ENCODE measurements around the gene TRIM72.
"Not testable (repeated sequence)": the region's sequence is repeated elsewhere in the genome, so short reads cannot be mapped to it uniquely, and the experiment has no call there.

The TRIM72 gene

DNA sequence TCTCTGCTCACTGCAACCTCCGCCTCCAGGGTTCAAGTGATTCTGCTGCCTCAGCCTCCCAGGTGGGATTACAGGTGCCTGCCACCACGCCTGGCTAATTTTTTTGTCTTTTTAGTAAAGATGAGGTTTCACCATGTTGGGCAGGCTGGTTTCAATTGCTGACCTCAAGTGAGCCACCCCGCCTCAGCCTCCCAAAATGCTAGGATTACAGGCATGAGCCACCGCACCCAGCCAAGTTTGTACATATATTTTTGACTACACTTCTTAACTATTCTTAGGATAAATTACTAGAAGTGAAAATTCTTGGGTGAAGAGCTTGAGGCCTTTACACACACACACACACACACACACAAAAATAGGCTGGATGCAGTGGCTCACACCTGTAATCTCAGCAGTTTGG, 44.4 kb downstream of the TRIM72 start:
- no peak for DNase-seq (ENCODE audit: low spot score)

GRCh38 chr16:31260136-31260931, 46.4 kb downstream of the TRIM72 start:
- no peak for DNase-seq (ENCODE audit: low spot score)

DNA sequence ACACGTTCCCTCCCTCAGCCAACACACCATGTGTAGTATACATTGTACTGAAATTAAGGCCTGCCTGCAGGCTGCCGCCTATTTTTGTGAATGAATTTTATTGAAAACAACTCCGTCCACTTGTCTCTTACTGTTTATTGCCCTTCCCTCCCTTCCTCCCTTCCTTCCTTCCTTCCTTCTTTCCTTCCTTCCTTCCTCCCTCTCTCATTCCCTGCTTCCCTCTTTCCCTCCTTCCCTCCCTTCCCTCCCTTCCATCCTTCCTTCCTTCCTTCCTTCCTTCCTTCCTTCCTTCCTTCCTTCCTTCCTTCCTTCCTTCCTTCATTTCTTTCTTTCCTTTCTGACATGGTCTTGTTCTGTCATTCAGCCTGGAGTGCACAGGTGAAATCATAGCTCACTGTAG, 48.2 kb downstream of the TRIM72 start:
- DNase-seq (ENCODE audit: low spot score), result no peak

- peak; percentile 81 for DNase-seq (ENCODE audit: low spot score)
Measured at GRCh38 chr16:31265329-31266245, 51.7 kb downstream of the TRIM72 start.

GRCh38 chr16:31267332-31268032, 53.6 kb downstream of the TRIM72 start:
- DNase-seq (ENCODE audit: low spot score), result no peak

DNA sequence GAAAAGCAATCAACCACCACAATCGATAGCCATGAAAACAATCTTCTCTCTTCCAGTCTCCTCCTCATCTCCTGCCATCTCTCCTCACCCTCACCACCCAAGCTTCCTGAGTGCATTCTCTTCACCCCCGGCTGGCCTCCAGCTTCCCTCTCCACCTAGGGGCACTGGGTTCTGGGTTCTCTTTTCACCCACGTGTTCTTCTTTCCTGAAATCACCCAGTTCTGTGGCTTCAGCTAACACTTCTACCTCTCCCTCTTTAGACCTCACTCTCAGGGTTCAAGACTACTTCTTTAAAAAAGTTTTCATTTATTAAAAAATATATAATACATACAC, 54.1 kb downstream of the TRIM72 start:
- DNase-seq (ENCODE audit: low spot score), result no peak

GRCh38 chr16:31268891-31269290, 55.0 kb downstream of the TRIM72 start:
- DNase-seq (ENCODE audit: low spot score), result no peak

DNA sequence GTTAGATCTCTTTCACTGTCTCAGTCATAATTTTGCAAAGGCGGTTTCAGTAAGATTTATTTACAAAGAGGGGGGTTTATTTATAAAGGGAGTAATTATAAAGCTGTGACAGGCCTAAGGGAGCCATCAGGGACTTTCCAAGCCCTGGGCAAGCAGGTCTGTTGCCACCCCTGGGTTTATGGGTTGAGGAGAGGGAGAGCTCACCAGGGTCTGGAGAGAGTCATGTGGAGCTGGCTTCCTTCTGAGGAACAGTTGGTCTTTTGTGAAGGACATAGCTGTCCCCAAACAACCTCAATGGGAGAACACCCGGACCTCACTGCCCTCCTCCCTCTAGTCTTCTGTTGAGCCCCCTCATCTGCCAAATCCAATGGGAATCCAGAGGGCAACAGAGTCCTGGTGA, 55.6 kb downstream of the TRIM72 start:
- no peak for DNase-seq (ENCODE audit: low spot score)

- DNase-seq (ENCODE audit: low spot score), result not testable (repeated sequence)
Measured at GRCh38 chr16:31269973-31270372, 56.1 kb downstream of the TRIM72 start.

- no peak for DNase-seq (ENCODE audit: low spot score)
Measured at GRCh38 chr16:31270795-31271194, 56.9 kb downstream of the TRIM72 start.

DNA sequence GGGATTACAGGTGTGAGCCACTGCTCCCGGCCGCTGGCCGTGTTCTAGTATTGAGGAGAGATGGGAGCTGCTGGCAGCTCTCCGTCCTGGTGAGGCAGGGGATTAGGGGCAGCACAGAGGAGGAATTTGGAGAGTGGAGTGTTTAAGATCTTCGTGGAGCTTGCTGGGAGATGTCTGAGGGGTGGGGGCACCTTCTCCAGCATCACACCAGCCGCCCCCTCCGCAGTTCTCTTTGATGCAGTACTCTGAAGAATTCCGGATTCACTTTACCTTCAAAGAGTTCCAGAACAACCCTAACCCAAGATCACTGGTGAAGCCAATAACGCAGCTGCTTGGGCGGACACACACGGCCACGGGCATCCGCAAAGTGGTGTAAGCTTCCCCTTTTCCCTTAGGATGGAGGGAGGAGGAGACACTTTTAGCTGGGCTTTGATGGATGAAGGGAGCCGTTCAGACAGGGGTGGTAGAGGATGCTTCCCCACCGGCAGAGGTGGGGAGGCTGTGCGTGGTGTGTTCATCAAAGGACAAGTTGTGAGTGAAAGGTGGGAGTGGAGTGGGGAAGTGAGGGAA, 57.8 kb downstream of the TRIM72 start:
- DNase-seq (ENCODE audit: low spot score), result no peak

- no peak for DNase-seq (ENCODE audit: low spot score)
Measured at GRCh38 chr16:31273187-31273586, 59.3 kb downstream of the TRIM72 start.

GRCh38 chr16:31273676-31274075, 59.8 kb downstream of the TRIM72 start:
- no peak for DNase-seq (ENCODE audit: low spot score)

DNA sequence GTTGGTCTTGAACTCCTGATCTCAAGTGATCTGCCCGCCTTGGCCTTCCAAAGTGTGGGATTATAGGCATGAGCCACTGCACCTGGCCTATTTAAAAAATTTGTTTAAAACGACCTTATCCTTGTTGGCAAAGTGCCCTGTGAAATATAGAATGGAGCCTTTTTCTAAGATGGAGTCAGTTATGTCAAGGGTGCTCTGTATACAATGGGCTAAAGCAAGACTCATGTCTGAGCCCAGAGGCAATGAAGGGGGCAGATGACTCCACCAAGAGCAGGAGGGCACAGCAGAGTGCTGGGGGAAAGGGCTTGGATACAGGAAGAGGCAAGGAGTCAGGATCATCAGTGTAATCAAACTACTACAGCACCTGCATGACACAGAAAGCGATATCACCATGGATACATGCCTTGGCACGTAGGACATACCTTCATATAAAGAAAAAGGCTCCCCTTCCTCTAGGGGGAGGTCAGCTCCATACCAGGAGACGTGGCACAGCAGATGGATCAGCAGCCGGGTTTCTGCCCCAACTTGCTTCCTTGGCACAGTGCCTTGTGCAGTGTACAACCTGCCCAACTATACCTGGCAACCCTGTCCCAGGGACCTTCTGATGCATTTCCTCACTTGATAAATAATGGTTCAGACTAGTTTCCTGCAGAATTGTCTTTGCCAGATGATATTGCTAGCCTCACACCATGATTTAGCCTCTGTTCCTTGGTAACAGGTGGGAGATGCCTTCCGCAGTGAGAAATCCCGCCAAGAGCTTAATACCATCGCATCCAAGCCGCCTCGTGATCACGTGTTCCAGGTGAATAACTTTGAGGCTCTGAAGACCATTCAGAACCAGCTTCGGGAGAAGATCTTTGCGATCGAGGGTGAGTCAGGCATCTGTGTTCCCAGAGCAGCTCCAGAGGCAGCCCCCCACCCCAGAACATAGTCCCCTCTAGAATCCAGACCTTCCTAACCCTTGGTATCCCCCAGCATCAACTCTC, 61.2 kb downstream of the TRIM72 start:
- DNase-seq (ENCODE audit: low spot score), result no peak

GRCh38 chr16:31276600-31276999, 62.7 kb downstream of the TRIM72 start:
- DNase-seq (ENCODE audit: low spot score), result no peak

DNA sequence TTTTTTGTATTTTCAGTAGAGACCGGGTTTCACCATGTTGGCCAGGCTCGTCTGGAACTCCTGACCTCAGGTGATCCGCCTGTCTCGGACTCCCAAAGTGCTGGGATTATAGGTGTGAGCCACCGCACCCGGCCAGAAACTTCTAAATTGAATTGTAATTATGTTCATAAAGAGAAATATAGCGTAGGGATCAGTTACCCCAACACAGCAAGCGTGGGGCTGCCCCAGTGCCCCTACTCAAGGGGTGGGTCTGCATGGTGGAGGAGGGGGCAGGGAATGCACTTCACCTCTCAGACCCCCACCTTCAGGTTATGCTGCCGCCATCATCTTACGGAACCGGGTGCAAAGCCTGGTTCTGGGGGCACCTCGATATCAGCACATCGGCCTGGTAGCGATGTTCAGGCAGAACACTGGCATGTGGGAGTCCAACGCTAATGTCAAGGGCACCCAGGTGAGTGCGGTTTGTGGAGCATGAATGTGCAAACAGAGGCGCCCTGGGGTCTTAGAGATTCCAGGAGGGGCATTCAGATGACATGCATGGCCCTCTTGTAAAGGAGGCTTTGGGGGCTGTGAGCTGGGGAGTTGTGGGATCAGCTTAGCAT, 63.8 kb downstream of the TRIM72 start:
- DNase-seq (ENCODE audit: low spot score), result no peak

GRCh38 chr16:31278853-31279252, 64.9 kb downstream of the TRIM72 start:
- not testable (repeated sequence) for DNase-seq (ENCODE audit: low spot score)
